Measurements from ENCODE around the gene SMCO1.
A peak's percentile ranks its signal among the peaks of the same experiment; 100 is the strongest.
"Not testable (repeated sequence)": the region's sequence is repeated elsewhere in the genome, so short reads cannot be mapped to it uniquely, and the experiment has no call there.

The SMCO1 gene

DNA sequence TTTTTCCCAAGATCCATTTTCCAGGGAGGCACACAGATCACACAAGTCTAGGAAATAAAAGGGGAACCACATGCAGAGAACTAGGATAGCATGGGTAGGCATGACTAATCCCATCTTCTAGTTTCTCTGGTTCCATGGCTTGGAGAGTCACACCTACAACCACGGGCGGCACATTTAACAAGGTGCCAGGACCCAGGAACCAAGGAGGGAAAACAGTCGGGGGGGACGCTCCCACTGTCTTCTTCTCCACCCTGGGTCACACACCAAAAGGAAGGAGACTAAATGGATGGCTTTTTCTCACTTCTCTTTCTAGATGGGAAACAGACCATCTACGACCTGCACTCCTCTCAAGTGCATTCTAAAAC is 4.6 kb upstream of the SMCO1 start:
- DNase-seq (ENCODE audit: low read depth), result no peak
- no peak overlapping the region for H3K4me3 ChIP-seq (ENCODE audit: low read length)
- TF ChIP-seq, protein P1, sequence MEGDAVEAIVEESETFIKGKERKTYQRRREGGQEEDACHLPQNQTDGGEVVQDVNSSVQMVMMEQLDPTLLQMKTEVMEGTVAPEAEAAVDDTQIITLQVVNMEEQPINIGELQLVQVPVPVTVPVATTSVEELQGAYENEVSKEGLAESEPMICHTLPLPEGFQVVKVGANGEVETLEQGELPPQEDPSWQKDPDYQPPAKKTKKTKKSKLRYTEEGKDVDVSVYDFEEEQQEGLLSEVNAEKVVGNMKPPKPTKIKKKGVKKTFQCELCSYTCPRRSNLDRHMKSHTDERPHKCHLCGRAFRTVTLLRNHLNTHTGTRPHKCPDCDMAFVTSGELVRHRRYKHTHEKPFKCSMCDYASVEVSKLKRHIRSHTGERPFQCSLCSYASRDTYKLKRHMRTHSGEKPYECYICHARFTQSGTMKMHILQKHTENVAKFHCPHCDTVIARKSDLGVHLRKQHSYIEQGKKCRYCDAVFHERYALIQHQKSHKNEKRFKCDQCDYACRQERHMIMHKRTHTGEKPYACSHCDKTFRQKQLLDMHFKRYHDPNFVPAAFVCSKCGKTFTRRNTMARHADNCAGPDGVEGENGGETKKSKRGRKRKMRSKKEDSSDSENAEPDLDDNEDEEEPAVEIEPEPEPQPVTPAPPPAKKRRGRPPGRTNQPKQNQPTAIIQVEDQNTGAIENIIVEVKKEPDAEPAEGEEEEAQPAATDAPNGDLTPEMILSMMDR (conservative IDR thresholded peaks at IDR 0.05; ENCODE audit: low read length), result no peak

DNA sequence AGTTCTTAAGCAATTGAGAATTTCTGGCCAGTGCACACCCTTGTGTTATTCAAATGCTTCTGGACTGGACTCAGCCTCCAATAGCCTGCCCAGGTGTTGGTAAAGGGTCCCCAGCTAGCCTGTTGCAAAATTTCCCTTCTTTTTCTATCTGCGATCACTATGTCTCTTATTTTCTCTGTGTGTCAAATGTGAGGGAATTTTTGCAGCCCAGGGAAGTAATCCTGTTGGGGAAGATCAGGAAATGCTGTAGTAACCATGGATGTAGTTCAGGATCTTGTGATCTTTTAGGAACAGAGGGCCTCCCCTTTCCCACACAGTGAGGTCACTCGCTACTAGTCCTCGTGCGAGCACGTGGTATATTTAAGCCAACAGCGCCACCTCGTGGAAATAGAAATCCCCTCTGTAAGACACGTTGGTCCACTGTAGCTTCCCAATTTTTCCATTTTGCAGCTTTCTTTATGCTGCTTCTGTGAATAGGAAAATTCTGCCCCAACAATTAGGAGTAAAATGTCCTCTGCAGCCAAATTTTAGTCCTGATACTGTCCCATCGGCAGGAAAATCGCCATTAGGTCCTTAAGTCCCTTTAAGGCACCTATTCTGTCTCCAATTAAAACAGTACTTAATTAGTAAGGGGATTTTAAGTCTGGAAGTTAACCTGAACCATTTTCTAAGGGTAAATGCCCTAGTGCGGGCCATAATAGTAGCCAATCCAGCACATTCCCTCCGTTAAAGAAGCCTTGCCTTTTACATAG is 4.0 kb upstream of the SMCO1 start:
- H3K4me3 ChIP-seq (ENCODE audit: low read length), result no peak overlapping the region
- peak; percentile 73 for DNase-seq (ENCODE audit: low read depth)
- TF ChIP-seq, protein P1 (conservative IDR thresholded peaks at IDR 0.05; ENCODE audit: low read length), result peak; percentile 61

DNA sequence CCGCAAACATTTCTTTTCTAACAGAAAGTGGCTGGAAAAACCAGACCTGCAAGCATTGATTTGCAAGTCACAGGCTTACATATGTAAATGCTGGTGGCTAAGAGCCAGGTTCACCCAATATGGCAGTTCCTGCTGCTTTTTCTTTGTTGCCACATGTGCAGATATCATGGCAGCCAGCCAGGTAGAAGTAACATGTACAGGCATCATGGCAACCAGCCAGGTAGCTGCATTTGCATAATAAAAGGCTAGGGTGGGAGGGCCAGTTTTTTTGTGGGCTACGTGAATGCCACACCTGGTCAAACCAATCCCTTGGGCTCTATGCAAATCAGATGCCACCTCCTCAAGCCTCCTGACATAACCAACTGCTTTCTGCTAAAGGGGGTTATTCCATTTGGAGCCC is 2.8 kb upstream of the SMCO1 start:
- TF ChIP-seq, protein P1 (conservative IDR thresholded peaks at IDR 0.05; ENCODE audit: low read length), result no peak
- H3K4me3 ChIP-seq (ENCODE audit: low read length), result no peak overlapping the region
- no peak for DNase-seq (ENCODE audit: low read depth)

DNA sequence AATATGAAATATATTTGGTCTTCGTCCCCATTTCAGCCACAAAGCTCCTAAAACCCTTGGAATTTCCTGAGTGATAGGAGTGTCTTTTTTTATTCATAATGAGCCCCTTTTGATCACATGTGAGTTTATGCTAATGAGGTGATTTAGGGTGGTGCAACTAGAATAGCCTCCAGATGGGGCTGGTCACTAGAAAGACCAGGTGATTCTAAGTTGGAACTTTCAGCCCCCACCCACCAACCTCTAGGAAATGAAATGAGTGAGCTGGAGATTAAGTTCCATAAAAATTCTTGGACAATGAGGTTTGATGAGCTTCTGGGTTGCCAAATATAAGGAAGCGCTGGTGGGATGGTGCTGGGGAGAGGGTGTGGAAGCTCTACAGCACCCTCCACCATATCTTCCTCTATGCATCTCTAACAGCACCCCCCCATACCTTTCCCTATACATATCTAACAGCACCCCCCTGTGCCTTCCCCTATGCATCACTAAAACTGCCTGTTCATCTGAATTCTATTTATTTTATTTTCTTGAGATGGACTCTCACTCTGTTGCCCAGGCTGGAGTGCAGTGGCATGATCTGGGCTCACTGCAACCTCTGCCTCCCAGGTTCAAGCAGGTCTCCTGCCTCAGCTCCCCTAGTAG is 2.1 kb upstream of the SMCO1 start:
- DNase-seq (ENCODE audit: low read depth), result no peak
- H3K4me3 ChIP-seq (ENCODE audit: low read length), result no peak overlapping the region
- TF ChIP-seq, protein P1 (conservative IDR thresholded peaks at IDR 0.05; ENCODE audit: low read length), result no peak

DNA sequence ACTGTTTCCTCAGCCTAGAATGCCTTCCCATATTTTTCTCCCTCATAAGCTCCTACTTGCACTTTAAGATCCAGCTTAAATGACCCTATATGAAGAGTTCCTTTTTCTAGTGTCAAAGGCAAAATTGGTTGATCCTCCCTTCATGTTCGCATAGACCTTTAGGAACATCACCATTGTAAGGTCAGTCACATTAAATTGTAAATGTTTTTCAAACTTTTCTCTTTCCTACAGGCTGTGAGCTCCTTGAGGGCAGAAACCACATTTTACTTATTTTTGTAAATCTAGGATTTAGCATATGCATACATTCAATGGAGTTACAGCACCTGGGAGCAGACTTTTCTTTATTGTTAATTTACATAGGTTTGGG is 813 bp downstream of the SMCO1 start:
- TF ChIP-seq, protein P1 (conservative IDR thresholded peaks at IDR 0.05; ENCODE audit: low read length), result no peak
- no peak for DNase-seq (ENCODE audit: low read depth)
- no peak overlapping the region for H3K4me3 ChIP-seq (ENCODE audit: low read length)

DNA sequence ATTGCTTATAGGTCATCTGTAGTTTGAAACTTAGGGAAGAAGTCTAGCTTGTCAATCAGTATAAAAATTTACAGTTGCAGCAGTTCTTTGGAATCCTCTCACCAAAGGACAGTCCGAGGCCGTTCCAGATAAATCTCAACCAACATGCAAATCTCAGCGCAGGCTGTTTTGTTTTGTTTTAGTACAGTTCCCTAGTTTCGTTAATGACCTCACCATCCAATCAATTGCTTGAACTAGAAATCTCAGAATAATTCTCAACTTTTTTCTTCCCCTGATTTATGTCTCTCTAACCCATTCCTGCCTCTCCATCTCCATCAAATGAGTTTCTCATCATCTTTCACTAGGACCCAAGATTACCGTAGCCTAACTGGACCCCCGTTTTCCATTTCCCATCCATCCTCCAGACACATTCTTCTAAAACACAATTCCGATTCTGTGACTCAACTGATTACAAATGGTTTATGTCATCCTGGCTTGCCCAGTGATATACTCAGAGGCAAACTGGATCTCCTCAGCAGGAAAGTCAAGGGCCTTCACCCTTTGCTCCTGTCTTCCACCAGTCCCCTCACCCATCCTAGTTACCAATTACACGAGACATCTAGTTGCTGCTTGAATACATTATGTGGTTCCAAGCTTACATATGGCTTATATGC is 1.3 kb downstream of the SMCO1 start:
- TF ChIP-seq, protein P1 (conservative IDR thresholded peaks at IDR 0.05; ENCODE audit: low read length), result no peak
- no peak overlapping the region for H3K4me3 ChIP-seq (ENCODE audit: low read length)
- peak; percentile 33 for DNase-seq (ENCODE audit: low read depth)

DNA sequence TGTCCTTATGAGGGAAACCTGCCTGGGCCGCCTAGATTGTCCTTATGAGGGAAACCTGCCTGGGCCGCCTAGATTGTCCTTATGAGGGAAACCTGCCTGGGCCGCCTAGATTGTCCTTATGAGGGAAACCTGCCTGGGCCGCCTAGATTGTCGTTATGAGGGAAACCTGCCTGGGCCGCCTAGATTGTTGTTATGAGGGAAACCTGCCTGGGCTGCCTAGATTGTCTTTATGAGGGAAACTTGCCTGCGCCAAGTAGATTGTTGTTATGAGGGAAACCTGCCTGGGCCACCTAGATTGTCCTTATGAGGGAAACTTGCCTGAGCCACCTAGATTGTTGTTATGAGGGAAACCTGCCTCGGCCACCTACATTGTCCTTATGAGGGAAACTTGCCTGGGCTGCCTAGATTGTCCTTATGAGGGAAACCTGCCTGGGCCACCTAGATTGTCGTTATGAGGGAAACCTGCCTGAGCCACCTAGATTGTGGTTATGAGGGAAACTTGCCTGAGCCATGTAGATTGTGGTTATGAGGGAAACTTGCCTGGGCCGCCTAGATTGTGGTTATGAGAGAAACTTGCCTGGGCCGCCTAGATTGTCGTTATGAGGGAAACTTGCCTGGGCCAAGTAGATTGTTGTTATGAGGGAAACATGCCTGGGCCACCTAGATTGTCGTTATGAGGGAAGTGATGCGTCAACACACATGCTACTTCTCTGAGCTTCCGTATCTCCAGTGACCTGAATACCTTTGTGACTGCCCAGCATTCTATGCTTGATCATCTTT is 3.3 kb downstream of the SMCO1 start:
- not testable (repeated sequence) for DNase-seq (ENCODE audit: low read depth); H3K4me3 ChIP-seq (ENCODE audit: low read length)

DNA sequence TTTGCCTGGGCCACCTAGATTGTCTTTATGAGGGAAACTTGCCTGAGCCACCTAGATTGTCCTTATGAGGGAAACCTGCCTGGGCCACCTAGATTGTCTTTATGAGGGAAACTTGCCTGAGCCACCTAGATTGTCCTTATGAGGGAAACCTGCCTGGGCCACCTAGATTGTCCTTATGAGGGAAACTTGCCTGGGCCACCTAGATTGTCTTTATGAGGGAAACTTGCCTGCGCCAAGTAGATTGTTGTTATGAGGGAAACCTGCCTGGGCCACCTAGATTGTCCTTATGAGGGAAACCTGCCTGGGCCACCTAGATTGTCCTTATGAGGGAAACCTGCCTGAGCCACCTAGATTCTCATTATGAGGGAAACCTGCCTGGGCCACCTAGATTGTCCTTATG is 4.0 kb downstream of the SMCO1 start:
- not testable (repeated sequence) for DNase-seq (ENCODE audit: low read depth); H3K4me3 ChIP-seq (ENCODE audit: low read length)
